ENCODE results near the gene IFT22. TPM values are rescaled to one million over a fixed set of nuclear protein-coding genes. Genes with fewer than 3 reads are reported as not detected.

IFT22 gene
- total and polyA plus RNA-seq, 2 of the 8 experiments (the other 6 are each of a cell fraction or from before 2014, with no cell fraction given): 17.7 to 18.9 TPM

DNA sequence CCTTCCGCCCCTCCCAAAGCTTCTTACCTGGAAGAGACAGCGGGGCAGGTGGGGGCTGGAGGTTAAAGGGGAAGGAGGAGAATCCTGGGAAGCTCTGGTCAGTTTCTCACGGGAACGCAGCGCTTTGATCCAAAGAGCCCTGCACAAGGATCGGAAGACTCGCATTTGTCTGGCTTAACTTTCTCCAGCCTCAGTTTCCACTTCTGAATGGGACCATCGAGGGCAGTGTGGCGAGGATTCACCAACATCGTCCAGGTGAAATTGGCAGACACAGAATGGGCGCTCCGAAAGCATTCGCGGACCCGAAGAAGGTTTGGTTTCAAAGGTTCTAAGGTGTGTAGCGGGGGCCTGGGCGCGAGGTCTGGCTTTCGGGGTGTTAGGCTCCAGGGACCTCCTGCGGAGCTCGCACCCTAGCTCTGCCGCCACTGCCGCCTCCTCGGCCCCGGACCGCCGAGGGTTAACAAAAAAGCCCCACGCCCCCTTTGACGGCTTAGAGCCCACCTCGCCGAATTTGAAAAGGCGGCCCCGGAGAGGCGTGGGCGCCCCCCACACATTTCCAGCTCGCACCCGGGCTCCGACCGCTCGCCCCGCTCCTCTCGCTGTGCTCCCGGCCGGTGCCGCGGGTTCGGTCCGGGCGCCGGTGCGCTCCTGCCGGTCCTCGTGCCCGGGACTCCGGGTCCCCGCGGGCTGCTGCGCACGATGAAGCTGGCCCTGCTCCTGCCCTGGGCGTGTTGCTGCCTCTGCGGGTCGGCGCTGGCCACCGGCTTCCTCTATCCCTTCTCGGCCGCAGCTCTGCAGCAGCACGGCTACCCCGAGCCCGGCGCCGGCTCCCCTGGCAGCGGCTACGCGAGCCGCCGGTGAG is 41.0 kb upstream of the IFT22 start, which contains the start of gene COL26A1 (continued):
- TF ChIP-seq RAD21 (IDR thresholded peaks at IDR 0.05 in 1 of 2, conservative IDR thresholded peaks at IDR 0.05 in 1 of 2; ENCODE audit: low read depth in 2 of 2, low read length in 2 of 2) (no peak), FOSL1 (IDR thresholded peaks at IDR 0.05; ENCODE audit: insufficient read depth, low read depth, low read length) (no peak), GABPA (IDR thresholded peaks at IDR 0.05; ENCODE audit: borderline replicate concordance, insufficient read depth, low read length) (no peak), RBBP5 (IDR thresholded peaks at IDR 0.05; ENCODE audit: borderline replicate concordance, low read depth, low read length) (0 out of 2 replicates have a peak, but pooled peaks have one; percentile 50), POLR2AphosphoS5 (IDR thresholded peaks at IDR 0.05; ENCODE audit: low read depth, low read length) (no peak), TAF7 (optimal IDR thresholded peaks at IDR 0.05; ENCODE audit: borderline replicate concordance, low read depth, low read length) (peak; percentile 37), POLR2A (IDR thresholded peaks at IDR 0.05; ENCODE audit: control extremely low read depth in 1 of 2, low read depth in 2 of 2, low read length in 2 of 2) (peak in 1 of 2 experiments; percentile 39; a peak in 2 of 3 replicates), CBX5 (IDR thresholded peaks at IDR 0.05; ENCODE audit: low read depth, low read length) (no peak), SUZ12 (IDR thresholded peaks at IDR 0.05; ENCODE audit: low read length) (no peak), EGR1 (IDR thresholded peaks at IDR 0.05; ENCODE audit: borderline replicate concordance, low read depth, low read length) (no peak), EP300 (IDR thresholded peaks at IDR 0.05; ENCODE audit: borderline replicate concordance in 1 of 2, low read depth in 2 of 2, low read length in 2 of 2) (no peak), SAP30 (IDR thresholded peaks at IDR 0.05; ENCODE audit: insufficient read depth, insufficient replicate concordance, low read length) (no peak), RNF2 (IDR thresholded peaks at IDR 0.05; ENCODE audit: borderline replicate concordance, low read depth, low read length, missing control alignments, poor library complexity, severe bottlenecking) (no peak), BRCA1 (IDR thresholded peaks at IDR 0.05; ENCODE audit: low read depth, low read length) (no peak), SP2 (IDR thresholded peaks at IDR 0.05; ENCODE audit: low read length) (no peak), NANOG (IDR thresholded peaks at IDR 0.05; ENCODE audit: insufficient read depth, low read depth, low read length, poor library complexity, severe bottlenecking) (no peak), SIRT6 (IDR thresholded peaks at IDR 0.05; ENCODE audit: low read length) (no peak), POU5F1 (IDR thresholded peaks at IDR 0.05; ENCODE audit: low read depth, low read length) (no peak)
- TF ChIP-seq, protein P1, sequence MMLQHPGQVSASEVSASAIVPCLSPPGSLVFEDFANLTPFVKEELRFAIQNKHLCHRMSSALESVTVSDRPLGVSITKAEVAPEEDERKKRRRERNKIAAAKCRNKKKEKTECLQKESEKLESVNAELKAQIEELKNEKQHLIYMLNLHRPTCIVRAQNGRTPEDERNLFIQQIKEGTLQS (IDR thresholded peaks at IDR 0.05; ENCODE audit: insufficient read depth, low read depth, low read length): no peak
- TF ChIP-seq, protein P2, sequence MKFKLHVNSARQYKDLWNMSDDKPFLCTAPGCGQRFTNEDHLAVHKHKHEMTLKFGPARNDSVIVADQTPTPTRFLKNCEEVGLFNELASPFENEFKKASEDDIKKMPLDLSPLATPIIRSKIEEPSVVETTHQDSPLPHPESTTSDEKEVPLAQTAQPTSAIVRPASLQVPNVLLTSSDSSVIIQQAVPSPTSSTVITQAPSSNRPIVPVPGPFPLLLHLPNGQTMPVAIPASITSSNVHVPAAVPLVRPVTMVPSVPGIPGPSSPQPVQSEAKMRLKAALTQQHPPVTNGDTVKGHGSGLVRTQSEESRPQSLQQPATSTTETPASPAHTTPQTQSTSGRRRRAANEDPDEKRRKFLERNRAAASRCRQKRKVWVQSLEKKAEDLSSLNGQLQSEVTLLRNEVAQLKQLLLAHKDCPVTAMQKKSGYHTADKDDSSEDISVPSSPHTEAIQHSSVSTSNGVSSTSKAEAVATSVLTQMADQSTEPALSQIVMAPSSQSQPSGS (IDR thresholded peaks at IDR 0.05; ENCODE audit: low read length): no peak

Measured in H1 (cell line).